Activated CD8-positive, alpha-beta memory T cell treated with anti-CD3 and anti-CD28 coated beads for 4 hours (primary cell): ENCODE data around the gene KCNA4.
"Not testable (repeated sequence)": the region's sequence is repeated elsewhere in the genome, so short reads cannot be mapped to it uniquely, and the experiment has no call there.

Experiments used
- DNase-seq, 2 donors: peaks; one replicate each; pipeline ENCODE4 v3.0.0-alpha.2; 2020; ENCODE audit warnings: low read depth in 2 of 2

KCNA4 gene

GRCh38 chr11:30016588-30017363 is at the start of gene KCNA4:
KCNA4 (minus strand) TSS chr11:30017030; CDS start chr11:30012678, 4,352 bp downstream.
- DNase-seq: no peak

- DNase-seq: no peak
These were observed 45.3 kb upstream of the KCNA4 start for GRCh38 chr11:30062103-30062502.

DNA sequence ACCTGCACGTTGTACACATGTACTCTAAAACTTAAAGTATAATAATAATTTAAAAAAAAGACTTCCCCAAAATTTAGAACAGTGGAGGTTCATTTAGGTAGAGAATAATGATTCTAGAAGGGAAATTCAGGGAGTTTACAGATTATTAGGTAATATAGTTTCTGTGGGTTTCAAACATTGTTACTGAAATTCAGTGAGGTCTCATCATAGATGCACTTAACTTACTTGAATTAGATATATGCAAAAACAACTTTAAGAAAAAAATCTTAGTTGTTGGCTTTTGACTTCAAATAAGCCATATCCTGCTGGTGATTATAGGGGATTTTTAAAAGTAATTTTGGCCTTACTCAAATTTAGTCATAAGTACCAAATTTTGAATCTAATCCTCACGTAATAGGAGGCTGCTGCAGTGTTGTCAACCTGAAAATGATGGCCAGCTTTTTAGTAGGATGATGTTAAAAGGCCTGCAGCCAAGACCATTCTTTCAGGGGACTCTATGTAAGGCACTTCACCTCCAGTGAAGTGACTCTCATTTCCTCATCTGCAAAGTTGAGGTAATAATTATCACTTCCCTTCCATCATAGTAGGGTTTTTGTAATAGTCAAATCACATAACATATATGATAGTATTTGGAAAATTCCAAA is 42.5 kb upstream of the KCNA4 start:
- DNase-seq: no peak

DNA sequence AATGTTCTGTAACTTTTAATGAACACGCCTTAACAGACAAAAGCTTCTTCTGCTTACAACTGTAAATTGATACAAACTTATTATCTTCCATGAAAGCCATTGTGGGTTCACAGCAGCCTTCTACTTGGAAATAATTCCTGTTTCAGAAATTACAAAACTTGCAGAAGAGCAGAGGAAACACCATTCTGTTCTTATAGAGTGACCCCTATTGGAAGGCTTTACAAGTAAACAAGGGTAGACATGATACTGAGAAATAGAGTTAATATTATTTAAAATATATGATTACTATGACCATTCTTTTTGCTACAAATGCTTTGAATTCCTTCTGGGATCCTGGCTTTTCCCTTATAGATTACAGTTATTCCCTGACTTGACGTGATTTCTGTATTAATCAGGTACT is 32.4 kb upstream of the KCNA4 start:
- no peak for DNase-seq

- no peak for DNase-seq
These were observed 29.7 kb upstream of the KCNA4 start for GRCh38 chr11:30046578-30046945.

DNA sequence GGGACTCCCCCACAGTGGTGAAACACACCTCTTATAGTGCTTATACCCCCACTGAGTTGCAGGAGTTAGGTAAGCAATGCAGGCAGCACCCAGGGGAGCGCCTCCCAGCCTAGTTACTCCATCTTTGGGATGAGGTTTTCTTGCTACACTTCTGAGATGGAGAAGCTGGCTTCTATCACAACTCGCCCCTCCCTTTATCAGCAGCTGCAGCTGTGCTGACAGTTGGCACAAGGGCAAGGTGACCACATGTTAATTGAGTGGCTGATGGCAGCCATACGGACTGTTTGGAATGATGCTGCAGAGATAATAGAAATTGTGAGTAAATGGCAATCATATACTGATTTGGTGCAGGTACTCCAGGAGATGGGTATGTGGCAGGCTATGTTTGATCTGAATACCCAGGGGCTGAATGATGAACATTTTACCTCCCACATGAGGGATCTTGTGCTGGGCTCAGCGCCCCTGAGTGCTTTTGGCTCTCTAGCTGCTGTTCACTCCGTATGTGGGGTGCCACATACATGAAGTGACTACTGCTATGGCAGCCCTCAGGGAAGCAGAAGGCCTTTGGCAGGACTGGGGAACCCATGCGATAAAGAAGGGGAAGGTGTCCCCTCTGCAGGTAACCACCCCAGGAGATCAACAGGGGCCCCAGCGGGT is 29.2 kb upstream of the KCNA4 start:
- DNase-seq: no peak

GRCh38 chr11:30045144-30045543 is 28.3 kb upstream of the KCNA4 start:
- no peak for DNase-seq

GRCh38 chr11:30041171-30041570 is 24.3 kb upstream of the KCNA4 start:
- DNase-seq: no peak

GRCh38 chr11:30034746-30035145 is 17.9 kb upstream of the KCNA4 start:
- DNase-seq: not testable (repeated sequence)

DNA sequence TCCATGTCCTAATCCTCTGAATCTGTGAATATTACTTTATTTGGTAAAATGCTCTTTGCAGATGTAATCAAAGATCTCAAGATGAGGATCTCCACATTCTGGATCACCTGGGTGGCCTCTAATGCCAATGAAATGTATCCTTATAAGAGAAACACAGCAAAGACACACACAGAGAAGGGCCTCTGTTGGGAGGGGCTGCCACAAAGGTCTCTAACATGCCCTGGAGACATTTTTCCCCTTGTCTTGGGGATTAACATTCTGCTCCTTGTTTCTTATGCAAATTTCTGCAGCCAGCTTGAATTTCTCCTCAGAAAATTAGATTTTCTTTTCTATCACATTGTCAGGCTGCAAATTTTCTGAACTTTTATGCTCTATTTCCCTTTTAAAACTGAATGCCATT is 17.3 kb upstream of the KCNA4 start:
- DNase-seq: not testable (repeated sequence)

DNA sequence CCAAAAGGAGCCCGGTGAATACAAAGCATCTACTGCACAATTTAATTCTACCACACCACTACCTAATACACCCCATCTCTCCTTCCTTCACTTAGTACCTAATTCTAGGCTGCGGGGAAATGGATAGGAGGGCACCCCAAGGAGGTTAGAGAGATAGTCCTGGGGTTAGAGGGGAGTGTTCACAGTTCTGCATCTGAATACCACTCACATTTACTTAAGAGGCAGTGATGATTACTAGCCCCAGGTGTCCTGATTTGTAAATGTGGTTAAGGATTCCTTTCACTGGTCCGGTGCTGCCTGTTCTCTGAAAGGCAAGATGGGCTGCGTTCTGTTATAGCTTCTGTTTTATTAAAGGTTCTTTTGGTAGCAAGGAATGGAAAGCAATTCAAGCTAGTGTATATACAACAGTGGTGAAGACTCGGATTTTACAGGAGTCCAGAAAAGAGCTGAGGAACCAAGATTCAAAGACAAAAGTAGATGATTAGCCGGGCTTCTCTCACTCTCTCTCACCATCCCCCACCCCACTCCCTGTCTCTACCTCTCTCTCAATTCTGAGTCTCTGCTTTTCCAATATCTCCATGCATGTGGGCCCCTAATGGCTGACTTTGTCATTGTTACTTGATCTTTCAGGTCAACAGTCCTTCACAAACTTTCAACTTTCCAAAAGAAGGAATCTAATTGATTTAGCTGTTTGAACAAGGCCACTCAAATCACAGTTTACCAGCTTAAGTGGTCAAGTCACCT is 8.7 kb upstream of the KCNA4 start:
- no peak for DNase-seq

DNA sequence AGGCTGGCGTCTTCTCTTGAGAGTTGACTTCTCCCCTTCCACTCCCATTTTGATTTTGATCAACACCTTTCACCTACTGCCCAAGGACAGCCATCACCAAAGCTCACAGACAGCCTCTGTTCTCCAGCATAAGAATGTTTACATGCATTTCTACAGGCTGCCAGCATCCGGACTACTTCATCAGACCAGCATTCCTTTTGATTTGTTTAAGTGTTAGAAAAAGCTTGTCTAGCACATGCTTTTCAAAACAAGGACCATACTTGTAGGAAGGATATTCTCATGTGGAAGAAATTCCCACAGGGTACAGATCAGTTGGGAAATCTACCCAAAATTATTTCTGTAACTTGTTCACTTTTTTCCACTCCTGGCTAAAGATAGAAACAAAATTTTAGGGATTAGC is 6.2 kb upstream of the KCNA4 start:
- no peak for DNase-seq

GRCh38 chr11:30019481-30019880 is 2.7 kb upstream of the KCNA4 start:
- DNase-seq: no peak

DNA sequence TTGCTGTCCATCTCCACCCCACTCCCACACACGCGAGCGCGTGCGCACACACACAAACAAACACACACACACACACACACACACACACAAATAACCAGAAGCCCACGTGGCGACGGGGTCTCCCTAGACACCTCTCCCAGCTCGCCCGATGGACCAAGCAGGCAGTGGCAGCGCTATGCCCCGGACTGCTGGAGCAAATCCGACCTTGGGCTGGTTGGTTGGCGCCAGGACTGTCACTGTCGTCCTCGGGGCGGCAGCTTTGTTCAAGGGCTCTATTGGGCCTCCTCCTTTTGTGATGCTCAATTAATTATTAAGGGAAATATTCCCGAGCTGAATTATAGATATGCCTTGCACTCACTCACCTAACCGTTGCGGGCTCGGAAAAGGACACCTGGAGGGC is 1.7 kb upstream of the KCNA4 start:
- no peak for DNase-seq

- no peak for DNase-seq
These were observed 640 bp upstream of the KCNA4 start for GRCh38 chr11:30017445-30017895.

DNA sequence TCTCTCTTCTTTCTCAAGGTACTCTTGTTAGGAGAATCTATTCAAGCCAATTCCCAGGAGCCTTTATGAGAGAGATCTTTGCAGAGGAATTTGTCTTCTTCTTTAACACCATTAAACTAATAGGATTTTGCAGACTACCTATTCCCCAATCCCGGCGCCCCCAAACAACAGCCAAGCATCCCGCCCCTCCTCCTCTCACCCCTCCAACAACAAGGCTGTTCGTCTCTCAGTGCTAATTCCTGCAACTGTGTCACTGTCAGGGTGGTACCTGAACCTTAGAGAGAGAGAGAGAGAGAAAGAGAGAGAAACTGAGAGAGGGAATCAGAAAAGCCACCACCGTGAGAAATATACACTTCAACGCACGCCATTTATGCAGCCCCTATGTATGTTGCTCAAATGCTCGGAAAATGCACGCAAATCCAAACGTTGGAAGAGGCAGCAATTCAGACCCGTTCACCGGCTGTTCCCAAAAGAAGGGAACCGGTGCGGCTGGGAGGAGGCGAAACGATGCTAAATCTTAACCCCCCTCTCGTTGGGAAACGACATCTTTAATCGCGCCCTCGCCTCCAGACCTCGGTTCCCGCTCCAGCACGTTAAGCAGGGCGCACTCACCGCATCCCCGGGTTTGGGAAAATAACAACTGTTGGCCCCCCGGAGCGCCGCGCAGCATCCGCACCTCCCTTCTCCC is 961 bp downstream of the KCNA4 start:
- no peak for DNase-seq

GRCh38 chr11:30012346-30012745 is 4.5 kb downstream of the KCNA4 start:
- DNase-seq: no peak

DNA sequence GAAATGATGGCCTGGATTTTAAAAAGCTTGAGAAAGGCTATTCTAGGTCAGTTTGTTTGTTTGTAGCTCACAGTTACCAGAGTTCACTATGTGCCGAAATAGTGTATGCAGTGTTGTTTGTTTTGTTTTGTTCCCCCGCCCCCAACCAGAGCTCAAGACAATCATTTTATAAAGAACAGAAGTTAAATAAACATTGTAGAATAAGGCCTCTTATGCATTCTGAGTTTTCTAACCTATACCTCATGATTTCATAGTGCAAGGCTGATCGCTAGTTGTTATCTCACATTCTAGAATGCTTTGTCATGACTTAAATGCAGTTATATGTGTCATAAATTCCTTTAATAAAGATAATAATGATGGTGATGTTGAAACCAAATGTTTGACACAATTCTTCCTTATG is 7.8 kb downstream of the KCNA4 start:
- DNase-seq: no peak

DNA sequence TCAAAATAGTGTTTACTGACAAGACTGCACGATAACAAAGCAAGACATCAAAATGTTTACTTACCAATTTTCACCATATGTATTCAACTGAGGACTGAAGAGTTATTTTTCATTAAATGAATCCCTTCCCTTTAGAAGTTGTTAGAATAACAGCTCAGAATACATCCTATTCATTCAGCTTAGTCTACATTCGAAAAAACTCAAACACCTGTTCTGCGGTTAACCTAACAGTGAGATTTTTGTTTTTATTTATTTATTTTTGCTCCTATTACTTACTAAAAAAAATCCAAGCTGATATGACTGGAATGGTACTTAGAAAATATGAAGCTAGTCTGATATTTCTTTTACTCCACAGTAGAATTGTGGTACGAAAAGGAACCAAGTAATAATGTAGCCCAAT is 10.0 kb downstream of the KCNA4 start:
- DNase-seq: no peak

DNA sequence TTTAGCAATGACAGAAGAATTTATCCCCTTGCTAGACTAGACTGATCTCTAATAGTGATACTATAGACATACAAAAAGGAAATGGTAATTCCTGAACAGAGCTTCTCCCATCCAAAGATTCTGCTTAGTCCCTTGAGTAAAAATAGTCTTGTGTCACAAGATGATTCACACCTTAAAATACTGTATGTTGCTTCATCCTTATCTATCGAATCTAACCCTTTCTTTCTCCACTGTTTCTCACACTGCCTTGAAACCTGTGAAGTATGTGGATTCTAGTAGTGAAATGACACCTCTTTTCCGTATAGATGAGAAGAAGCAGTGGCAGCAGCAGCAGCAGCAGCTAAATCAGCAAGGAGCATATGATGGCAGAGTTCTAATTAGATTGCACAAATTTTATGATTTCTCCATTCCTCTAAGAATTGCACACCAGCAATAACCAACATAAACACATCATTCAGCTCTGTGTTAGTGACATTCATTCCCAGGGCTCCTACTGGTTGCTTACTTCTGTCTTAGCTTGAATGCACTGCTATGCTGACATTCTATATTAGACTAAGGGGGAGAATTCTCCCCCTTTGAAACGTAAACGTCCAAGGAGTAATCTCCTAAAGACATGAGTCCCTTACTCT is 14.6 kb downstream of the KCNA4 start:
- no peak for DNase-seq
